Stimulated activated CD8-positive, alpha-beta memory T cell treated with anti-CD3 and anti-CD28 coated beads, Interleukin-15, amount 100 ng/mL, for 48 hours (primary cell): ENCODE measurements around the gene SHROOM3.

ENCODE experiments used
- DNase-seq, 2 donors: peaks; one replicate each; pipeline ENCODE4 v3.0.0-alpha.2; 2020; ENCODE audit warnings: low read depth in 2 of 2

The SHROOM3 gene

GRCh38 chr4:76663824-76664223, 228.8 kb downstream of the SHROOM3 start:
- no peak for DNase-seq

GRCh38 chr4:76665153-76665552, 230.1 kb downstream of the SHROOM3 start:
- DNase-seq = no peak

GRCh38 chr4:76665721-76666120, 230.7 kb downstream of the SHROOM3 start:
- DNase-seq = no peak

- no peak for DNase-seq
Measured at GRCh38 chr4:76666944-76667532, 232.0 kb downstream of the SHROOM3 start.

- no peak for DNase-seq
Measured at GRCh38 chr4:76670631-76671030, 235.6 kb downstream of the SHROOM3 start.

- DNase-seq = no peak
Measured at GRCh38 chr4:76673362-76673761, 238.3 kb downstream of the SHROOM3 start.

- no peak for DNase-seq
Measured at GRCh38 chr4:76674983-76675382, 240.0 kb downstream of the SHROOM3 start.

- no peak for DNase-seq
Measured at GRCh38 chr4:76677571-76678326, 242.7 kb downstream of the SHROOM3 start.

GRCh38 chr4:76679691-76680090, 244.7 kb downstream of the SHROOM3 start:
- DNase-seq = no peak

GRCh38 chr4:76680952-76681351, 245.9 kb downstream of the SHROOM3 start:
- no peak for DNase-seq

- DNase-seq = no peak
Measured at GRCh38 chr4:76681996-76682395, 247.0 kb downstream of the SHROOM3 start.

- no peak for DNase-seq
Measured at GRCh38 chr4:76683144-76683543, 248.1 kb downstream of the SHROOM3 start.

GRCh38 chr4:76687746-76688448, 252.9 kb downstream of the SHROOM3 start:
- no peak for DNase-seq

- DNase-seq = no peak
Measured at GRCh38 chr4:76688619-76689144, 253.7 kb downstream of the SHROOM3 start.

- DNase-seq = peak; percentile 0 to 4
Measured at GRCh38 chr4:76689145-76689817, 254.3 kb downstream of the SHROOM3 start.

- no peak for DNase-seq
Measured at GRCh38 chr4:76690011-76690905, 255.2 kb downstream of the SHROOM3 start.

GRCh38 chr4:76690906-76691275, 255.9 kb downstream of the SHROOM3 start:
- no peak for DNase-seq

- no peak for DNase-seq
Measured at GRCh38 chr4:76691807-76692582, 257.0 kb downstream of the SHROOM3 start.

- no peak for DNase-seq
Measured at GRCh38 chr4:76692761-76693160, 257.7 kb downstream of the SHROOM3 start.

- no peak for DNase-seq
Measured at GRCh38 chr4:76694056-76694455, 259.0 kb downstream of the SHROOM3 start.
